NCI-H82 treated with DMSO at 0.1 percent for 48 hours (cell line): ENCODE measurements around the gene ST8SIA5.

Experiments
- DNase-seq: peaks from one replicate; lab custom pipeline; 2025; ENCODE audit not compliant: unreplicated experiment; lab: John Stamatoyannopoulos, UW

Gene ST8SIA5

GRCh38 chr18:46632401-46633071, 124.3 kb downstream of the ST8SIA5 start:
- no peak for DNase-seq

GRCh38 chr18:46630991-46631390, 125.9 kb downstream of the ST8SIA5 start:
- DNase-seq: no peak

GRCh38 chr18:46630160-46630559, 126.7 kb downstream of the ST8SIA5 start:
- DNase-seq: no peak

GRCh38 chr18:46629361-46629760, 127.5 kb downstream of the ST8SIA5 start:
- no peak for DNase-seq

GRCh38 chr18:46628206-46628605, 128.6 kb downstream of the ST8SIA5 start:
- DNase-seq: peak; percentile 1

- DNase-seq: no peak
These were observed 129.7 kb downstream of the ST8SIA5 start for GRCh38 chr18:46627136-46627535.

GRCh38 chr18:46625069-46625468, 131.8 kb downstream of the ST8SIA5 start:
- DNase-seq: no peak

GRCh38 chr18:46624127-46624526, 132.7 kb downstream of the ST8SIA5 start:
- no peak for DNase-seq

GRCh38 chr18:46623541-46623940, 133.3 kb downstream of the ST8SIA5 start:
- DNase-seq: no peak

- peak; percentile 6 for DNase-seq
These were observed 133.9 kb downstream of the ST8SIA5 start for GRCh38 chr18:46622999-46623398.

- no peak for DNase-seq
These were observed 134.4 kb downstream of the ST8SIA5 start for GRCh38 chr18:46622451-46622850.

GRCh38 chr18:46621871-46622270, 135.0 kb downstream of the ST8SIA5 start:
- no peak for DNase-seq

GRCh38 chr18:46621111-46621766, 135.6 kb downstream of the ST8SIA5 start:
- no peak for DNase-seq

GRCh38 chr18:46619559-46619958, 137.3 kb downstream of the ST8SIA5 start:
- DNase-seq: no peak
